Hematopoietic multipotent progenitor cell (in vitro differentiated cells): ENCODE measurements around the gene SLC9A9. TPM values are rescaled to one million over a fixed set of nuclear protein-coding genes. Genes with fewer than 3 reads are reported as not detected.
"Not testable (repeated sequence)": the region's sequence is repeated elsewhere in the genome, so short reads cannot be mapped to it uniquely, and the experiment has no call there.

Experiments
- DNase-seq, 3 donors: peaks; one replicate each; pipeline ENCODE4 v3.0.0-alpha.2; 2011 to 2015; ENCODE audit warnings: low read depth in 2 of 3, low spot score in 2 of 3
- total RNA-seq: library from RNA; depleted of rRNA; stranded (reverse); fragments of >200 nt; gene quantifications from one replicate; pipeline ENCODE4 v1.2.3, GENCODE V29; 2012

SLC9A9 gene
- total RNA-seq, 1 donor, result 9.7 TPM

- DNase-seq, result peak in 1 of 3 donors; percentile 33
These were observed 414.4 kb downstream of the SLC9A9 start for GRCh38 chr3:143433787-143434378.

GRCh38 chr3:143431298-143431697 lies 417.0 kb downstream of the SLC9A9 start:
- not testable (repeated sequence) for DNase-seq

DNA sequence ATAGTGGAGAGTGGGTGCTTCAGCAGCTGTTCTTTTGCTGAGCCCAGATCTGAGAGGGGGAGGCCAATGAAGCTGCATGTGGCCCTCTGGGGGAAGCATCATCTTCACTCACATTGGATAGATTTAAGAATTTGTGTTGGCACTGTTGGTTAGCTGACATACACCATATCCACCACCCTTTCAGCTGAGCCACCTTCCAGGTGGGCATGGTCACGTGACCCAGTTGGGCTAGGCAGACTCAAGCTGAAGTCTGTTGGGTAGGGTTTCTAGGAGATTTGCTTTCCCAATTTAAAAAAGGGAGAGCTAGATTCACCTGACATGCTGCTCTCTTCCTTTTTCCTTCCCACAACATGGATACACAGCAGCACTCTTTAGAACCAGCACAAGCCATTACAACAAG lies 417.7 kb downstream of the SLC9A9 start:
- DNase-seq, result no peak

DNA sequence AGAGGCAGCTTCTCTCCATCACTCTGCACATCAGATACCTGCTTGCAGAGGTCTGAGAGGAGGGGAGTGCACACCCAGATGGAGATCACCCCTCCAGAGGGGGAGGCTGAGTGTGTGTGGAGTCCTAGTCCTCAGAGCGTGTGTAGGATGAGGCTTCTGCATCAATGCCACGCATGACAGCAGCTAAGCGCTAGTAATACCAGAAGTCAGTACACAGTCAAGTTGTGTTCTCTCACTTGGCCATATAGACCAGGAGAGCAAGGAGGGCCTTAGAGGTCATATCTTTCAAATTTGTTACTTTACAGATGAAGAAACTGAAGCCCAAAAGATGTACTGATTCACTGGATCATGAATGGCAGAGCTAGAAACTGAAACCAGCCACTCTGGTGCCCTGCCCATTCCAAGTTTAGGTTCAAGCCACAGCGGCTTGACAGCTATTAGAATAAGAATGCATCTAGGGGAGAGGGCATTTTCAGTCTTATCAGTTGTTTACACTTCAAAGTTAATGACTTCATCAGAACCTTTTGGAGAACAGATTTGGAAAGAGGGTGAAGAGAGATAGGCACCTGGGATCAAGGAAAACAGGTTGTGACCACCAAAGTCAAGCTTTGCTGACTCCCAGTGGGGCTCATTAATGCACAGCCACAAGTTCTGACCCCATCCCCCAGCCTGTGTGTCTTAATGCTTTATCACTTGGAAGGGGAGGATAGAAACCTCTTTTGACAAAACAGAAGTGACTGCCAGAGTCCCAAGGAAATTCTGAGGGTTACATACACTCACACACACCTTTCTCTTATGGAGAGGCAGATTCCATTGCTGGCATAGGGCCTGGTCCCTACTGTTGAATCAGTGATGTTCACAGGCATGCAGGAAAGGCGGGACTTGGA lies 418.4 kb downstream of the SLC9A9 start:
- DNase-seq, result no peak

- no peak for DNase-seq
These were observed 420.0 kb downstream of the SLC9A9 start for GRCh38 chr3:143428294-143428693.

- no peak for DNase-seq
These were observed 420.6 kb downstream of the SLC9A9 start for GRCh38 chr3:143427631-143428030.

- no peak for DNase-seq
These were observed 423.4 kb downstream of the SLC9A9 start for GRCh38 chr3:143424874-143425273.

- no peak for DNase-seq
These were observed 426.7 kb downstream of the SLC9A9 start for GRCh38 chr3:143421556-143421955.

DNA sequence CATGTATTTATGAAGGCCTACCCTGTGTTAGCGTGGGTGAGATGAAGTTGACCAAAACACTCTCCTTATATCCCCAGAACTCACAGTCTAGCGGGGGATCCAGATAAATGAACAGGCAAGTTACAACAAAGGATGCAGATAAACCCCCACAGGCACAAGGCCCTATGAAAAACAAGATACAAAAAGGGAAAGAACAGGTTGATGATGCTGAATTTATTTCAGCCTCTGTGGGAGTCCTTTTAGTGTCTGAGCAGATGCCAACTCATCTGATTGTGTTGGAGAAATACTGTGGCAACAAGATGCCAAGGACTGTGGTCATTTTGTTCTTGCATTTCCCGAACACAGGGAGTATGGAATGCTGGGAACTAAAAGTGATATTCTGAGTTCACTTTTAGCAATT lies 428.7 kb downstream of the SLC9A9 start:
- DNase-seq, result no peak

- DNase-seq, result no peak
These were observed 429.9 kb downstream of the SLC9A9 start for GRCh38 chr3:143418391-143418790.

- DNase-seq, result no peak
These were observed 432.0 kb downstream of the SLC9A9 start for GRCh38 chr3:143416229-143416628.

DNA sequence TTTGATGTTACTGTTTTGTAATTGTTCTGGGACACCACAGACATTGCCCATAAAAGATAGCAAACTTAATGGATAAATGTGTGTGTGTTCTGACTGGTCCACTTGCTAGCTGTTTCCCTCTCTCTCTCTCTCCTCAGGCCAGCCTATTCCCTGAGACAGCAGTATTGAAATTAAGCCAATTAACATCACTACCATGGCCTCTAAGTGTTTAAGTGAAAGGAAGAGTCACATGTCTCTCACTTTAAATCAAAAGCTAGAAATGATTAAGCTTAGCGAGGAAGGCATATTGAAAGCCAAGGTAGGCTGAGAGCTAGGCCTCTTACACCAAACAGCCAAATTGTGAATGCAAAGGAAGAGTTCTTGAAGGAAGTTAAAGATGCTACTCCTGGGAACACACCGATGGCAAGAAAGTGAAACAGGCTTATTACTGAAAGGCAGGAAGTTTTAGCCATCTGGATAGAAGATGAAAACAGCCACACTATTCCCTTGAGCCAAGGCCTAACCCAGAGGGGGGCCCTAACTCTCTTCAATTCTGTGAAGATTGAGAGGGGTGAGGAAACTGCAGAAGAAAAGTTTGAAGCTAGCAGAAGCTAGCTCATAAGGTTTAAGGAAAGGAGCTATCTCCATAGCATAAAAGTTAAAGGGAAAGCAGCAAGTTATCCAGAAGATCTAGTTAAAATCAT lies 433.6 kb downstream of the SLC9A9 start:
- DNase-seq, result no peak

GRCh38 chr3:143413372-143413771 lies 434.9 kb downstream of the SLC9A9 start:
- DNase-seq, result no peak

GRCh38 chr3:143412084-143412483 lies 436.2 kb downstream of the SLC9A9 start:
- no peak for DNase-seq

DNA sequence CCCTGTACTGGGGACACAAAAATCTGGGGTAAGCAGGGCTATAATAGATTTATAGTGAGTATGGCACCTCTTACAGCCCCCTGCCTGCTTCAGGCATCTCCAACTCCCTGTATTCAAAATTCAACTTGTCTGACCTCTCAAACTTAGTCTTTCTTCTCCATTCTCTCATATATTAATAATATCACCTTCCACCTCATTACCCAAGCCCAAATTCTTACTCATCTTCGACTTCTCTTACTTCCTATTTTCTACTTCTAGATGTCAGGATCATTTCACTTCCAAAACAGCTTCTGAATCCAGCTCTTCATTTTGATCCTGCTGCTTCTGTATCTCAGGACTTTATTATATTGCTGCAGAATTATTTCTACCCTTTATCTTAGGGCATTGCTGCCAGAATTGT lies 438.0 kb downstream of the SLC9A9 start:
- no peak for DNase-seq

GRCh38 chr3:143408771-143409170 lies 439.5 kb downstream of the SLC9A9 start:
- DNase-seq, result no peak

DNA sequence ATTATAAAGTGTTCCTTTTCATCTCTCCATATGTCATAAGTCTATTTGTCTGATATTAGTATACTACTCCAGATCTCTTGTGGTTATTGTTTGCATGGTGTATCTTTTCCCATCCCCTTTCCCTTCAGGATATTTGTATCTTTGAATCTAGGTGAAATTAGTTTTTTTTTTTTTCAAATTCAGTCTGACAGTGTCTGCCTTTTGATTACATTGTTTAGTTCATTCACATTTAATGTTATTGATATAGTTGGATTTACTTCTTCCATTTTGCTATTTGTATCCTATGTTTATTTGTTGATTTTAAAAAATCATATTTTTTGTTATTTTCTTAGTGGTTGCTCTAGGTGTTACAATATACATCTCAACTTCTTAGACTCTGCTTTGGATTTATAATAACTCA lies 445.7 kb downstream of the SLC9A9 start:
- DNase-seq, result no peak

DNA sequence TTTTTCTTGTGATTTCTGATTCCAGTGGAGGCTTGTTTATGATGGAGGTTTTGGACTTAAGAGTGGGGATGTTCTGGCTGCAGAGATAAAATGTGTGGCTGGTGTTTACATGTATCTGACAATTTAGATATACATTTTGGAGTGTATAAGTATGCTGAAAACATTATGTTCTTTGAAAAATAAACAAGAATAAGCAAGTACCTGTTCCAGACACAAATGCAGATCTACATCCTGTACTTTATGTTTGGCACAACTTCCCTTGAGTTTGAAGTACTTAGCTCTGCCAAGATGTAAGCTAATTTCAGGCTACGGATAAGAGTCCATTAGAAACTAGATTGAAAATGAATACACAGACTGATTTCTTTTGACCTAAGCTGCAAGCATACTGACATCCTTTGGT lies 451.5 kb downstream of the SLC9A9 start:
- no peak for DNase-seq

DNA sequence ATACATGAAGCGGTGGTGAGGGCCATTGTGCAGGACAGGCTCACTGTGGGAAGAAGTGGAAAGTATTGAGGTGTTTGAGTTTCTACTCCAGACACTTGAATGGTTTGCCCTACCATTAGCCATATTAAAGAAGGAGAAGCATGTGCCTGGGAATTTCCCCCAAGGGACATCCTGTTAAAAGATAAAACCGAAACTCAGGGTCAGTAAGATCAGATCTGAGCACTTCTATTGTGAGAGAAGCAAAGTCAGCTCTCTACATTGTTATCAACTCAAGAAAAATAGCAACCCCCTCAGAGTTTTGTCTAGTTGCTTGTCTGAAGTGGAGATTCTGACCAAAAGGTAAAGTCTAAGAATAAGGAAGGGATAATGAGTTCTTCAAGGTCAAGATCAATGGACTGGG lies 458.9 kb downstream of the SLC9A9 start:
- no peak for DNase-seq

DNA sequence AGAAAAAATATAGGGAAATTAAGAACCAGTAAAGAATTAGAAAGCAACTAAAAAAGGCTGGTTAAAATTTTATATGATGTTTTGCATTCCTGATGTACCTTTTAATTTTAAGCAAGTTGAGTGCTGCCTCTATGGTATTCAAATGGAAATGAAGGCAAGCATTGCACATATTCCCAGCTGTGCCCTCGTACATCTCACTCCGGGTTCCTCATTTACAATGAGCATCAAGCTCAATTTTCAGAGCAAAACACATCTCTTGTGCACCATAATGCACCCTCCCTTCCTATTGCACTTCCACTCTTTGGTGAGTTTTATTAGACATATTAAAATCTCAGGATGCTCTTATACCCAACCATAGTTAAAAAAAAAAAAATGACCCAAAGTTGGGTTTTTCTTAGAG lies 460.8 kb downstream of the SLC9A9 start:
- no peak for DNase-seq

DNA sequence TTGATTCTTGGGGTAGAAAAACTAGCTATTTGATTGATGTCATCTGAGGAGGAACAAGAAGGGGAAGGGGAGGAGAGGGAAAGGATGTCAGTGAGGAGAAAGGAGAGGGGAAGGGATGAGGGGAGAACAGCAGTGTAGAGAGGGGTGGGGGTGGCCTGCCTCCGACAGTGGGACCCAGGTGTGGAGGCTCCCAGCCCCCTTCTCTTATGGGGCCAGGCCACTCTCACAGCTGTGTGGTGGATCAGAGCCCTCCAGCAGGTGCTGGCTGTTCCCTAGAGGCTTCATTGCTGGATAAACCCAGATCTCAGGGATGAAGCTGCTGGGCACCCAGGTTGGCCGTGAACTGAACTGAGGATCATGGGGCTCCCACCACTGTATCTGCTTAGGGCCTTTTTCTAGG lies 464.2 kb downstream of the SLC9A9 start:
- no peak for DNase-seq

- no peak for DNase-seq
These were observed 464.8 kb downstream of the SLC9A9 start for GRCh38 chr3:143383421-143383820.
